ENCODE data around the gene REXO1.
A peak's percentile ranks its signal among the peaks of the same experiment; 100 is the strongest.
"Not testable (repeated sequence)": the region's sequence is repeated elsewhere in the genome, so short reads cannot be mapped to it uniquely, and the experiment has no call there.

REXO1 gene

DNA sequence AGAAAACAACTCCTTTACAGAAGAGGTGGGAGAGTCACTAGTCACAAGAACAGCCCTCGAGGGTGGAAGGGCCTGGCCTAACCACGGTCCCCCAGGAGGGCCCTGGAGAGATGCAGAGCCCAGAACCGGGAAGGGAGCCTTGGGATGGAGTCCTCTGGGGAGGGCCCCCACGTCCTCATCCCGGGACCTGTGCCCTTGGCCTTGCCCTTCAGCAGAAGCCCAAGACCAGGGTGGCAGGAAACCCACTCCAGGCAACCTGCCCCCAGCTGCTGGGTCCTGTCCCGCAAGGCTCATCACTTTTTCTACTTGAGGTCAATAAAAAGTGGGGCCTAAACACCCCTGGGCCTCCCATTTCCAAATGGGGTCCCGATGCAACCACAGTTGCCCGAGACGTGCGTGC lies 33.9 kb downstream of the REXO1 start:
- DNase-seq (ENCODE audit: low read depth, low spot score), result no peak

DNA sequence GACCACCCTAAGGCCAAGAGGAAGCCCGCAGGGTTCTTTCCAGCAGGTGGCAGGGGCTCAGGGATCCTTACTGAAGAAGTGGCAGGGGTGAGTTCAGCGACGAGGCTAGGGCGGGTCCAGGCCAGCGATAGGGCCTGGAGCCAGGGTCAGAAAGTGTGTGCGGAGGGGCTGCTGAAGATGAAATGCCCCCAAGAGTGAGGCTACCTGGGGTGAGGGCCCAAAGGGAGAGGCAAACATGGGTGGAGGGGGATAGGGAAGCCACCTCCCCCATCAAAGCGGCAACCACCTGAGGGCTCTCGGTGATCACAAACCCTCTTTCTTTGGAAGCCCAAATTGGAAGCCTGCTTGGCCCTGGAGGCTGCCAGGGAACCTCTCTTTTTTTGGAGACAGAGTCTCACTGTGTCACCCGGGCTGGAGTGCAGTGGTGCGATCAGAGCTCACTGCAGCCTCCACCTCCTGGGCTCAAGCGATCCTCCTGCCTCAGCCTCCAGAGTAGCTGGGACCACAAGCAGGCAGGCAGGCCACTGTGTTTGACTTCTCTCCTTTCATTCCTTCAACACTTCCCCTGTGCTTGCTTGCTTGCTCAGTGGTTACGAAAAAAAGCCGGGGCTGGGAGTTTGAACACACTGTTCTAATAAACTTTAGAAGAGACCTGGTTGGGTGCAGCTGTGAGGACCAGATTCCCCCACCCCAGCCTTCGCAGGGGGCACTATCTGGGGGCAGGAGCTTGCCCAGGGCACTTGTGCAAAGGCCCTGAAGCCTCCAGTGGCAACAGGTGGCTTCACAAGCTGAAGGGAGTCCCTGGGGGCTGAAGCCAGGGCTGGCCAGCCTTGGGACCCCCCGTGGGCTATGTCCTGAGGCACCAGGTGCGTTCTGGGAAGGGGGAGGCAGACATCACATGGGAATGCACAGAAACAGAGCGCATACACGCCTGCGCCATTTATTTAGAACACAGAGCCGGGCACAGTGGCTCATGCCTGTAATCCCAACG lies 34.8 kb downstream of the REXO1 start:
- no peak for DNase-seq (ENCODE audit: low read depth, low spot score)

DNA sequence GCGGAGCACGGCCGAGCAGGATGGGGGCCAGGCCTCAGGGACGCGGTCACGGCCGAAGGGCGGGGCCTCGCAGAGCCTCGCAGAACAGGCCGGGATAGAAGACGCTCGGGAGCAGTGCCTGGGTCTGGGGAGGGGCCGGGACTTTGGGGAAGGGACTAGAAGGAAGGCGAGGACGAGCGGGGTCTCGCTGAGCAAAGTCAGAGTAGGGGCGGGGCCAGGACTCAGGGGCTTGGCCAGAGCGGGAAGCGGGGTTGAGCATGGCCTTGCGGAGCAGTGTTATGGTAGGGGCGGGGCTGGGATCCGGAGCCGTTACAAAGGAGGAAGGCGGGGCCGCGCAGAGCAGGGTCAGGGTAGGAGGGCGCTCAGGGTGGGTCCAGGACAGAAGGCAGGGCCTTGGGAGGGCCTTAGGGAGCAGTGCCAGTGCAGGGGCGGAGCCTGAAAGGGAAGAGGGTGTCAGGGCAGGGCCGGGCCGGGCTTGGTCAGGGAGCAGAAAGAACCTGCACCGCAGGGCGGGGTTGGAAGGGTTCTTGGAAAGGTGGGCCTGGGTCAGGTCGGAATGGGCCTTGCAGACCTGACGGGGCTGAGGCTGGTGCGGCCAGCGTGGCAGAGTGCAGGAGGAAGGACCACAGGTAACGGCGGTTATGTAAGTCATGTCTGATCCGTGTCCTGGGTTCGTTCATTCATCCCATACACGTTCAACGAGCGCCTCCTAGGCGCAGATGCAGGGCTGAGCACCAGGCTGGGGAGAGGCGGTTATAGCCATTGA lies 35.7 kb downstream of the REXO1 start:
- DNase-seq (ENCODE audit: low read depth, low spot score), result peak; percentile 69

DNA sequence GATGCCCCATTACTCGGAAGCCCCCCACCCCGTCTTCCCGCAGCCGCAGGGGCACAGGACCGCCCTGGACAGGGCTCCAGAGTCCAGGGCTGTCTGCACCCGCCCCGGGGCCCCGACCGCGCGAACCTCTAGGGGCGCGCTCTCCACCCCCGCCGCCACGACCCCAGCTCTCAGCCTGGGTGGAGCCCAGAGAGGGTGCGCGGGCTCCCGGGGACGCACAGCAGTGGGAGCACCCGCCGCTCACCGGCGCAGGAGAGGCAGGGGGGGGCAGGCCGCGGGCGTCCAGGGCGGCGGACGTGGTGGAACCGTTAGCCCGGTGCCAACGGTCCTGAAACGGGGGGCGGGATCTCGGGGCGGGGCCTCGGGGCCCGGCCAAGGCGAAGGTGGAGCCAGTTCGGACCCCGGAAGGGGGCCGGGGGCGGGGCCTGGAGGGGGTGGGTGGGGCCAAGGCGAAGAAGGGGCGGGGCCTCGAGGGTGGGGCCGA lies 36.3 kb downstream of the REXO1 start, which contains the start of gene ATP8B3:
Gene ATP8B3 (minus strand): TSS at position 335 of the 484 bp plus-strand sequence. CDS start 540 bp downstream, outside the sequence.
- DNase-seq (ENCODE audit: low read depth, low spot score), result no peak

DNA sequence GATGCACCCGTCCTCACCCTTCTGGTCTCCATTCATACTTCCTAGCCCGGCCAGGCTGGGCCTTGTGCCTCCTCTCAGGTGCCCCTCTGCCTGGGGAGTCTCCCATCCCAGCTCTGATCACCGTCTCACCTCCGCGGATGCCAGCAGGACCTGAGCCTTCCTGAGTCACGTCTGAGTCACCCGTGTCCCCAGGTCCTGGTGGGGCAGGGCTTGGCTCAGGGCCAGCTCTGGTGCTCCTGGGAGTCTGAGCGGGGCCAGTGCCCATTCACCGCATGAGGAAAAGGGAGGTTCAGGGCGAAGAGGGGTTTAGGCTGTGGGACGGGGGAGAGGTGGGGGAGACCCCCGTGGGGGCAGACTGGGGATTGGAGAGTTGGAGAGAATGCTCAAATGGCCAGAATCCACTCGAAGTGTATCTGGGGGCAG lies 36.8 kb downstream of the REXO1 start:
- no peak for DNase-seq (ENCODE audit: low read depth, low spot score)

DNA sequence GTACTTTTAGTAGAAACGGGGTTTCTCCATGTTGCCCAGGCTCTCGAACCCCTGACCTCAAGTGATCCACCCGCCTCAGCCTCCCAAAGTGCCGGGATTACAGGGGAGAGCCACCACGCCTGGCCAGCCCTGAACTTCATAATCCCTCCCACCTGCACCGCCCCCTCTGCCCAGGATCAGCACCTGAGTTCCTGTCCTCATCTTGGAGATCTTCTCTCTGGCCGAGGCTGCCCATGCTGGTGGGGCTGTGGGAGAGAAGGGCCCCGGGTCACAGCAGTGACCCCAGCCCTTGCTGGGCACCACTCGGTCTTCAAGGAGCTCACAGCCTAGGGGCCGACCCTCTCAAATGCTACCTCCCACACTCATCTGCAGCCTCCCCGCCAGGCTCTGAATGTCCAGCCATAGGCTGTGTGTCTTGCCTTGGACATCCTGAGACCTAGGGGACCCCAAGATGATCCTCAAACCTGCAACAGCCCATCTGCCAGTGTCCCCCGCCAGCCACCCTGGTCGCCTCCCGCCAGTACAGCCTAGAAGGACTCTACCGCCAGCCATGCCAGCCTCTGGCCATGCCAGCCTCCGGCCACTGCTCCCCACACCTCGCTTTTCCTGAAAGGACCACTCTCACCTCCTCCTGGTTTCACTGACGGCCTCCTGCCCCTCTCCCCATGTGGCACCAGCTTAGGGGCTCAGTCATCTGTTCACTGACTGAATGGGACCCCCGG lies 37.7 kb downstream of the REXO1 start:
- DNase-seq (ENCODE audit: low read depth, low spot score), result no peak

DNA sequence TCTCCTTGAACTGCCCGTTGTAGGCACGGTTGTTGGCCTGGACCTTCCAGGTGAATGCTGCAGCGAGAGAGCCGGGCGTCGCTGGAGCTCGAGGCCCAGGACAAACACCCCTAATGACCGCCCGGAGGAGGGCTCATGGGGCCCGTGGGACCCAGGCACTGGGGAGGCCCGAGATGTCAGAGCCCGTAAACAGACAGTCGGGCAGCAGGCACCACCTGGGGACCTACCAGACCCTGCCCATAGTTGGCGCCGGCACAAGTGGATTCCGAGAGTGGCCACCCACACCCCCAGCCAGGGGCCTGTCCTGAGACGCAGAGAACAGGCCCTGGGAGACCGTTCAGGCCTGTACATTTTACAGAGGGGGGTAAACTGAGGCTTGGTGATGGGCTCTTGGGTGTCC lies 38.6 kb downstream of the REXO1 start:
- DNase-seq (ENCODE audit: low read depth, low spot score), result no peak

DNA sequence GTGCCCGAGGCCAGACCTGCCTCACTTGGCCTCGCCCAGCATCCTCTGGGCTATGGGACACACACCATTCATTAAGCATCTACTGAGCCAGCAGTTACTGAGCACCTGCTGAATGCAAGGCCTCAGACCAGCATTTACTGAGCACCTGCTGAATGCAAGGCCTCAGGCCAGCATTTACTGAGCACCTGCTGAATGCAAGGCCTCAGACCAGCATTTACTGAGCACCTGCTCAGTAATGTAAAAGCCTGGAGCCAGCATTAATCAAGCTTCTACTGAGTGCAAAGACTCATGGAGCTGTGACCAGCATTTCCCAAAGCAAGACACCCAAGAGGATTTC lies 39.9 kb downstream of the REXO1 start:
- no peak for DNase-seq (ENCODE audit: low read depth, low spot score)

DNA sequence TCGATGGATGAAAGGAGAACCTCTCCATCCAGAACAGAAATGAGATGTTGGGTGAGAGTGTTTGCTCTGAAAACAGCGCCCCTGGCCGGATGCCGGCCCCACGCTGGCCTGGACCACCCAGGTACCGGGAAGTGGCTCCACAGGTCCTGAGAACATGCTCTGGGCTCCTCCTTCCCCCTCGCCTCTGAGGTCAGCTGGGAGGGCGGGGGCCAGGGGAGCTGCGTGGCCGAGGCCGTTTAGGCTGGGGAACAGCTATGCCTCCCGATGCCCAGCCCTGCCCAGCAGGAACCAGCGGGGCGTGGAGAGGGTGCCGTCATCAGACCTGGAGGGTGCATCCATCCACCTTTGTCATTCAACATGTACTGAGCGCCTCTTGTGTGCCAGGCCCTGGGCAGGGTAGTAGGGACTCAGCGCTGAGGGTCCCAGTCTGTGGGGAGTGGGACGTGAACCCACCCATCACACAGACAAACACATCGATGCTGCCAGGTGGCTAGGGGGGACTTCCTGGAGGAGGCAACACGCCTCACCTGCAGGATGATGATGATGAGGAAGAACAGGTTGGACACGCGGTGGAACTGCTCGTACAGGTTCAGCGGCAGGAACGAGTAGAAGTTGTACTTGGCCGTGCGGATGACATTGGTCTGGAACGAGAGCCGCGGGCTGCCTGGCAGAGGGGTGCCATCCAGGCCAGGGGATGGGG lies 40.4 kb downstream of the REXO1 start:
- DNase-seq (ENCODE audit: low read depth, low spot score), result no peak

DNA sequence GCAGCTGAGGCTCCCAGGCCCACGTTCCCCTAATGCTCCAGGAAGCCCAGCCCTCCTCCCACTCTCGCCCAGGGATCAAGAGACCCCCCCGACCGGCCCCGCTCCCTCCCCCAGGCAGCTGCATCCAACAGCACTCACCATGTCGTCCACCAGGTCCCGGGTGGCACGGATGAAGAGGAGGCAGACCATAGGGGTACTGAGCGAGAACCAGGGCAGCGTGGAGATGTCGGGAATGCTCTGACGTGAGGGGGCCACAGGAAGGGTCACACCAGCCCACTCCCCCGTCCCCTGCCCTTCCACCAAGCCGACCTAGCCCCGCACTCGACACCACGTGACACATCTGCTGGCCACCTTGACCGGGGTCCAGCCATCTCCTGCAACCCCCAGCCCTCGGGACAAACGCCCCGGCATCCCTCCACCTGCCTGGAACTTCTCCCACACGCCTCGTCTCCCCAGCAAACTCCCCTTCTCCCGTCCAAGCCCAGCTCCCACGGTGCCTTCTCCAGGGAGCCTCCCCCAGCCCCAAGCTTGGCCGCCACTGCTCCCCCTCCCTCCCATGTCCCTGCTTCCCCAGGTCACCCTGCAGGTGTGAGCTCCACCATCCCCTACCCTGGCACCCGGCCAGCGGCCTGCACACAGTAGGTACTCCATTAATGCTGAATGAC lies 41.1 kb downstream of the REXO1 start:
- DNase-seq (ENCODE audit: low read depth, low spot score), result no peak

DNA sequence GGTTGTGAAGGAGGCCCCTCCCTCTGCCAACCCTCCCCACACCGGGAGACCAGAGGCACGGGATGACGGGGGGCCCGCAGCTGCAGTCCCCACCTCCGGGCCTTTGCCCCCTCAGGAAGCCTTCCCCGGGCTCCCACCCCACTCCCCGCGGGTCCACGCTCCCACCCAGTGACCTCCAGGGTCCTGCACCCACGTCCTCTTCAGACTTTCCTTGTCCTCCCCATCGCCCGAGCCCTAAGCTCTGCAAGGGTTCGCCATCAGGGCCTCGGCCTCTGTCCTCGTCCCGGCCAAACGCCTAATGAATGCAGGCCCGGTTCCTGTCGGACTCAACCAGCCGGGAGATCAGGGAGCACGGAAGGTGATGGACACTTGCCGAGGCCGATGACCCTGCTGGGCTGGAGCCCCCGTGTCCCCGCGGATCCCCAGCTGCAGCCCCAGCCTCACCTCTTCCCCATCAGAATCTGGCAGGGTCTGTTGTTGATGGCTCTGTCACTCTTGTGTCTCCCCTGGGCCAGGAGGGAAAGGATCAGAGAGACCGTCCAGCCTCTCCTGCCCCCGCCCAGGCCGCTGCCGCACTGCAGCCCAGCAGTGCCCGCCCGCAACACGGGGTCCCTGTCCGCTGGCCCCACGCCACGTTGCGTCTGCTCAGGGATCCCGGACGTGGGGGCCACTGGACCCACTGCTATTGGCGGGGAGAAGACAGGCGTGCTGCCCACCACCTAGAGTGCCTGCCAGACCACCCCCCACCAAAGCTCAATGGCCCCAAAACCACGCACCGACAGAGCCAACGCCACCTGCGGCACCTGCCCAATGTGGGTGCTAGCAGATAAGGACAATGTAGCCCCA lies 41.9 kb downstream of the REXO1 start:
- DNase-seq (ENCODE audit: low read depth, low spot score), result no peak

DNA sequence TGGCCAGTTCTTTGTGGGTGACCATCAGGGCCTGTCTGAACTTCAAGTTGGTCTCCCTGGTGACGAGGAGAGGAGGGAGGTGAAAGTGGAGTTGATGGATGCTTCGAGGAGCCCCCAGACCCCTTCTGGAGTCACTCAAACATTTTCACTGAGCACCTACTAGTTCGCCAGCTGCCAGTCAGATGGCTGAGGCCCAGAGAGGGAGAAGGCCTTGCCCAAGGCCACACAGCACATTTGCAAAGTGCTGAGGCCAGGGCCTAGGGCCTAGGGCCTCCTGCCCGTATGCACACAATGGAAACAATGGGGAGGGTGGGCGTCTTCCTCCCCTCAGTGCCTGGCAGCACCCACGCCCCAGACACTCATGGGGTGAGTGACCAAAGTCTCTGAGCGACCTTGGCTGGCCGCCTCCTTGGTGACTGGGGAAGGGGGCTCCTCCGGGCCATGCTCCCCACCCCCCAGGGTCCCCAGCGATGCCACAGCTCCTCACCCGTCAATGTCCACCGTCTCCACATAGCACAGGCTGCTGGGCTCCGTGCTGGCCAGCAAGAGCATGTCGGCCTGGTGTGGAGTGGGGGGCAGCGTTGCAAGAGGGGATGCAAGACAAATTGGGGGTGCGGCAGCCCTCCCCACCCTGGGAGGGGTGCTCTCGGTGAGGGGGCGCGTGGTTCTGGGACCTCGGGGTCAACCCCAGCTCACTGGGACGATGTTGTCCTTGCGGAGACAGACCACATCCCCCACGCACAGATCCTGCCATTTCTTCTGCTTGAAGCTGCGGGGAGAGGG lies 42.7 kb downstream of the REXO1 start:
- DNase-seq (ENCODE audit: low read depth, low spot score), result no peak

DNA sequence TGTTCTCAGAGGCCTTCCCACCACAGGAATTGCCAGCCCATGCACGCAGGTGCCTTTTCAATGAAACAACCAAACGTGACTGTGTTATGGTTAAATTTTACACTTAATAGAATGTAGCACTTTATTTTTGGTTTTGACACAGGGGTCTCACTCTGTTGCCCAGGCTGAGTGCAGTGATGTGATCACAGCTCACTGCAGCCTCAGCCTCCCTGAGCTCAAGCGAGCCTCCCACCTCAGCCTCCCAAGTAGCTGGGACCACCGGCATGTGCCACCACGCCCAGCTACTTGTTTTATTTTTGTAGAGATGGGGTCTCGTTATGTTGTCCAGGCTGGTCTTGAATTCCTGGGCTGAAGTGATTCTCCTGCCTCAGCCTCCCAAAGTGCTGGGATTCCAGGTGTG lies 43.4 kb downstream of the REXO1 start:
- no peak for DNase-seq (ENCODE audit: low read depth, low spot score)

DNA sequence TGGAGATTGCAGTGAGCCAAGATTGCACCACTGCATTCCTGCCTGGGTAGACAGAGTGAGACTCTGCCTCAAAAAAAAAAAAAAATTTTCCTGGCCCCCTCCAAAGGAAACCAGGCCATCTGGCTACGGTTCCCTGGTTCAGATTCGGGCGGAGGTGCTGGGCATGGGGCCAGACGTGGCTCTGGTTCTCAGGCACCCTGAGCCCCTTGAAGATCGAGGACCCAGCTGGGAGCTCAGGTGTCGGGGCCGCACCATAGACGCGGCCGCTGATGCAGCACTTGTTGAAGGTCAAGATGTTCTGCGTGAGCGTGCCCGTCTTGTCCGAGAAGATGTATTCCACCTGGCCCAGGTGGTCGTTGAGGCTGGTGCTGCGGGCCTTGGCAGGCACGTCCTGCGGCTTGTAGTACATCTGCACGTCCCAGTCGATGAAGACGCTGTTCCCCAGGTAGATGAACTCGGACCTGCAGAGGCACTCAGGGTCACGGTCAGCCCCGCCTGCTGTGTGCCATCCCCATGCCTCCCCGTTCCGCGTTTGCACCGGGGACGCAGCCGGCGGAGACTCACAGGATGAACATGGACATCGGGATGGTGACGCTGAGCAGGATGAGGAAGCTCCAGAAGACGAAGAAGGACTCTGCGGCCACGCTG lies 48.5 kb downstream of the REXO1 start:
- no peak for DNase-seq (ENCODE audit: low read depth, low spot score)

DNA sequence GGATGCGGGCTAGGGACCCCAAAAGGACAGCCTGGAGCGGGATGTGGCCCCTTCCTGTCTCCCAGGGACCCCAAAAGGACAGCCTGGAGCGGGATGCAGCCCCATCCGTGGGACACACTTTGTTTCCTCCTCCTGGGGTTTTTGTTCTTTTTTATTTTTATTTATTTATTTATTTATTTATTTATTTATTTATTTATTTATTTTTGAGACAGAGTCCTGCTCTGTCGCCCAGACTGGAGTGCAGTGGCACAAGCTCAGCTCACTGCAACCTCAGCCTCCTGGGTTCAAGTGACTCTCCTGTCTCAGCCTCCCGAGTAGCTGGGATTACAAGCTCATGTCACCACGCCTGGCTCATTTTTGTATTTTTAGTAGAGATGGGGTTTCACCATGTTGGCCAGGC lies 51.0 kb downstream of the REXO1 start:
- not testable (repeated sequence) for DNase-seq (ENCODE audit: low read depth, low spot score)

DNA sequence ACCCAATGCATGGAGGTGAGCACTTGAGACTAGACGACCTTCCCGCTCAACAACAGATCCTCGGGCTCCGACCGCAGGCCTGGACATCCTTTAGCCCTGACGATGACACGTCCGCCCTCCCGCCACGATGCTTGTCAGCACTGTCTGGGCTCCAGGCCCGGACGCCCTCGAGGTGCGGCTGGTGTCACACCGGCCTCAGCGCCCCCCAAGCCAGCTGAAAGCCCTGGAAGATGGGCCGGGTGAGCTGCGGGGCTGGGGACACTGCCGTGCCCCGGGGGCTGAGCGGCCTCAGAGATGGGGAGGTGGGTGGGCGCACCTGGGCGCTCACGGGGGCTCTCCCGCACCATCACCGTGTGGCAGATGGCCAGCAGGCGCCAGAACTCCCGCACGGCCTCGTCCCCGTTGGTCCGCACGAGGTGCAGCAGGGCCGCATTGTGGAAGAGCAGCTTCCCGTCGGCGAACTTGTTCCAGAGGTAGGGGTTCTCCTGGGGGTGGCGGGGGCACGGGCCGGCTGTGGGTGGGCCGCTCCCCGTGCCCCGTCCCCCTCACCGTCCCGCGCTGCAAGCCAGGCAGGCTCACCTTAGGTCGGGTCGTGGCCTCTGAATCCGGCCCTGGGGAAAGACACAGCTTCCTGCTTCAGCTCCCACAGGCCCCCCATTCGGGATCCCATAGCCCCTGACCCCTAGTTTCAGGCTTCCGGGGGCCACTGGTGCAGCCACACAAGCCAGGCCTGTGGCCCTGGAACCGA lies 51.7 kb downstream of the REXO1 start:
- no peak for DNase-seq (ENCODE audit: low read depth, low spot score)

DNA sequence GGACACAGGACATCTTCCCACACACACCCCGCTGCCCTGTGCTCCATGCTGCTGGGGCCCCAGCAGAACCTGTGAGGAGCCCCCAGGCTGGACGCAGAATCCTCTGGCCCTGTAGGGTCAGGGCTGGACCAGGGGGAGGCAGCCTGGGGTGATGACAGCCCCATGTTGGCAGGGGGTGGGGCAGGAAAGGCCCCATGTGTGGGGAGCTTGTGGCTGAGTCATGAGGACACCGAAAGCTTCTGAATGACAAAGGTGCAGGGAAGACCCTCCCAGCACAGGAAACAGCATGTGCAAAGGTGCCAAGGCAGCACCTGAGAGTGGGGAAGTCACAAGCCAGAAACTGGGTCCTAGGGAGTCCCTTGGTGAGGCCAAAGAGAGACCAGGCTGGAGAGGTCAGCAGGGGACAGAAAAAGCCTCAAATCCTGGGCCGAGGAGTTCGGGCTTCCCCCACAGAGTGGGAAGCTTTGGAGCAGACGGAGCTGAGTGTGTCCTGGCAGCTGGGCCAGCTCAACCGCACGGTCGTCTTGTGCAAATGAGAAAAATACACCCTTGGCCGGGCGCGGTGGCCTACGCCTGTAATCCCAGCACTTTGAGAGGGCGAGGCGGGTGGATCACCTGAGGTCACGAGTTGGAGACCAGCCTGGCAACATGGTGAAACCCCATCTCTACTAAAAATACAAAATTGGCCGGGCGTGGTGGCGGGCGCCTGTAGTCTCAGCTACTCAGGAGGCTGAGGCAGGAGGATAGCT lies 53.7 kb downstream of the REXO1 start:
- DNase-seq (ENCODE audit: low read depth, low spot score), result no peak

Measured in brain pericyte (primary cell).